HCT116 (cell line): ENCODE results near the gene TOR4A.

Source experiments
- CEBPB ChIP-seq: IDR thresholded peaks from 2 replicates; pipeline ENCODE4 v1.6.1; 2012; ENCODE audit warnings: low read depth
- CTCF ChIP-seq, 3 experiments: fragments of 200-600 bp in 1 of 3; sonication (generic) in 1 of 3; IDR thresholded peaks in 2 of 3; conservative IDR thresholded peaks in 1 of 3; 2 replicates each; pipeline ENCODE4 v1.5.1; 2012 to 2017; ENCODE audit warnings: low read depth in 2 of 3, low read length in 2 of 3, antibody characterized with exemption in 1 of 3, borderline replicate concordance in 1 of 3, control low read depth in 1 of 3, mild to moderate bottlenecking in 1 of 3, mixed read lengths in 1 of 3, mixed run types in 1 of 3, moderate library complexity in 1 of 3; ENCODE audit not compliant: insufficient read depth in 1 of 3
- ELF1 ChIP-seq: IDR thresholded peaks from 2 replicates; pipeline ENCODE4 v1.6.1; 2012; ENCODE audit warnings: low read depth, borderline replicate concordance
- EZH2 ChIP-seq: fragments of 200-600 bp; sonication (generic); IDR thresholded peaks from 2 replicates; pipeline ENCODE4 v1.6.1; 2017; ENCODE audit warnings: antibody characterized with exemption, mixed run types
- EZH2phosphoT487 ChIP-seq: fragments of 200-600 bp; IDR thresholded peaks from 2 replicates; pipeline ENCODE4 v1.6.1; 2018; ENCODE audit warnings: antibody characterized with exemption, borderline replicate concordance
- POLR2AphosphoS5 ChIP-seq: IDR thresholded peaks from 2 replicates; pipeline ENCODE4 v1.6.1; 2011; ENCODE audit warnings: mild to moderate bottlenecking, low read depth, low read length, moderate library complexity
- RAD21 ChIP-seq: IDR thresholded peaks from 2 replicates; pipeline ENCODE4 v1.6.1; 2012; ENCODE audit warnings: low read depth, mild to moderate bottlenecking
- REST ChIP-seq: IDR thresholded peaks from 2 replicates; pipeline ENCODE4 v1.6.1; 2012; ENCODE audit warnings: low read depth
- SIN3A ChIP-seq: IDR thresholded peaks from 2 replicates; pipeline ENCODE4 v1.6.1; 2012; ENCODE audit warnings: low read depth
- TCF7L2 ChIP-seq: IDR thresholded peaks from 2 replicates; pipeline ENCODE4 v1.7.0; 2011; ENCODE audit warnings: borderline replicate concordance, inconsistent platforms; ENCODE audit not compliant: insufficient read depth, insufficient read length; ENCODE audit errors: extremely low read depth
- ZFX ChIP-seq: fragments of 450-650 bp; IDR thresholded peaks from 2 replicates; pipeline ENCODE4 v1.6.1; 2017
- ZNF274 ChIP-seq: fragments of 200-500 bp; sonication (Bioruptor generic); IDR thresholded peaks from 2 replicates; pipeline ENCODE4 v1.6.1; 2014; ENCODE audit warnings: mild to moderate bottlenecking, low read depth, low read length, inconsistent platforms

GRCh38 chr9:137232510-137232909 lies 45.0 kb upstream of the TOR4A start:
- TF ChIP-seq CTCF (IDR thresholded peaks at IDR 0.05 in 2 of 3, conservative IDR thresholded peaks at IDR 0.05 in 1 of 3; ENCODE audit: borderline replicate concordance in 1 of 3, insufficient read depth in 1 of 3, low read depth in 2 of 3, low read length in 2 of 3), result no peak
- no peak for TF ChIP-seq EZH2phosphoT487
- no peak for TF ChIP-seq SIN3A
- TF ChIP-seq TCF7L2, result no peak
- no peak for TF ChIP-seq RAD21
- no peak for TF ChIP-seq CEBPB
- TF ChIP-seq REST, result no peak
- TF ChIP-seq ELF1, result no peak
- TF ChIP-seq ZNF274, result no peak
- TF ChIP-seq POLR2AphosphoS5, result no peak
- TF ChIP-seq EZH2, result no peak
- TF ChIP-seq ZFX, result no peak
